Activated CD8-positive, alpha-beta memory T cell treated with anti-CD3 and anti-CD28 coated beads, Interleukin-2, amount 50 U/mL, for 1 hour (primary cell): ENCODE measurements around the gene ZDBF2.
"Not testable (repeated sequence)": the region's sequence is repeated elsewhere in the genome, so short reads cannot be mapped to it uniquely, and the experiment has no call there.

Experiments
- DNase-seq: peaks from one replicate; pipeline ENCODE4 v3.0.0-alpha.2; 2020; ENCODE audit errors: extremely low read depth

The ZDBF2 gene

DNA sequence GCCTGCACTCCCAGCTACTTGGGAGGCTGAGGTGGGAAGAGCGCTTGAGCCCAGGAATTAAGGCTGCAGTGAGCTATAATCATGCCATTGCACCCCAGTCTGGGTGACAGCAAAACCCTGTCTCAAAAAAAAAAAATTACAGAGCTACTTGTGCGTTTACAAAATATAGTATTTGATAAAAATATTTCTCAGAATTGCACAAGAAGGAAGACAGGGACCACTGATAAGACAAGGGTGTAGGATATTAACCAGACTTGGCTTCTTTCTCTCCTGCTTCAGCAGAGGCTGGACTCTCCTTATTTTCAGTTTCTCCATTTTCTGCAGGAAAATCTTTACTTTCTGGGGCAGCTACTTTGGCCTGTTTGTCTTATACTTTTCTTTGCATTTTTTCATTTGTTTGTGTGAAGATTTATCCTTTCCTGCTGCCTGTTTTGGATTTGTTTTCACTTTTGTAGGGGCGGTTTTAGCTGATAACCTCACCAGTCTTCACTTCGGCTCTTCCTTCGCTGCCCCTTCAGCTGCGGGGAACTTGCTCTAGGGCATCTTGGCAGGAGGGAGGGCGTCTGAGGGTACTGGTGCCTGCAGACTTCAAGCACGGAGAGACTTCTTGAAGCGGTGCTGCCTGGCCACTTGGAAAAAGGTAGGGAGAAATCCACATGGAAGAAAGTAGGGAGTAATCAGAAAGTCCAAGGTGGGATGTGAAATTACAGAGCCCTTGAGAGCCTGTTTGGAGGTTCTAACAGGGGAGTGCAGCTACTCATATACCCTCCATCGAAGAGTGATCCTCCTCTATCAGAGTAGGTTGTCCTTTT is 14.9 kb upstream of the ZDBF2 start:
- no peak for DNase-seq

DNA sequence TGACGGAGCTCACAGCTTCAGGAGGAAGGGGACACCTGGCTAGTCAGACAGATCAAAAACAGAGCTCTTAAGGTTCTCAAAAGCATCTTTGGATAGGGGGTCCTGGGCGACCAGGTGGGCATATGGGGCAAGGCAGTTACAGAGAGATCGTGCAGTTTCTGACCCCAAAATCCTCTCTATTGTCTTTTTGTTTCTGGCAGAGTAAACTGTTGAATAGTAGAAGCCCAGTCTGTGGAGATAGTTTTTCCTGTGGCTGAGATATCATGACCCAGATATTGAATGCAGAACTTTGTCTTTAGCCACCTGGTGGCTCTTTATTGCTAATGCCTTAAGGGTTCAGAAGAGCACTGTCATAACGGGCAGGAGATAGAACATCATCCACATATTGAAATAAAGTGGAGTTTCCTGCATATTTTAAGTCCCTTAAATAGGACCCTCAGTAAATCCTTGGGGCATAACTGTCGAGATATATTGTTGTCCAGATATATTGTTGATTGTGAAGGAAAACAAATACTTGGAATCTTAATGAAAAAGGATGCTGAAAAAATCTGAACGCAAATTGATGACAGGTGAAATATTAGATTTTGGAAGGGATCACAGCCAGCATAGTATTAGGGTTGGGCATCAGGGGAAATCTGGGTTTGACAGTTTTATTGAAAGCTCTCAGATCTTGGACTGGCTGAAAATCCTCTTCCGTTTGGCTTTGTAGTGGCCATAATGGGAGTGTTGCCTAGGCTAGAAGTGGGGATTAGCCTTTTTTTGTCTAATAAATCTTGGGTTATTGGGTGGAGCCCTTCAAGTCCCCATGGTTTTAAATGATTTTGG is 14.1 kb upstream of the ZDBF2 start:
- DNase-seq: no peak

DNA sequence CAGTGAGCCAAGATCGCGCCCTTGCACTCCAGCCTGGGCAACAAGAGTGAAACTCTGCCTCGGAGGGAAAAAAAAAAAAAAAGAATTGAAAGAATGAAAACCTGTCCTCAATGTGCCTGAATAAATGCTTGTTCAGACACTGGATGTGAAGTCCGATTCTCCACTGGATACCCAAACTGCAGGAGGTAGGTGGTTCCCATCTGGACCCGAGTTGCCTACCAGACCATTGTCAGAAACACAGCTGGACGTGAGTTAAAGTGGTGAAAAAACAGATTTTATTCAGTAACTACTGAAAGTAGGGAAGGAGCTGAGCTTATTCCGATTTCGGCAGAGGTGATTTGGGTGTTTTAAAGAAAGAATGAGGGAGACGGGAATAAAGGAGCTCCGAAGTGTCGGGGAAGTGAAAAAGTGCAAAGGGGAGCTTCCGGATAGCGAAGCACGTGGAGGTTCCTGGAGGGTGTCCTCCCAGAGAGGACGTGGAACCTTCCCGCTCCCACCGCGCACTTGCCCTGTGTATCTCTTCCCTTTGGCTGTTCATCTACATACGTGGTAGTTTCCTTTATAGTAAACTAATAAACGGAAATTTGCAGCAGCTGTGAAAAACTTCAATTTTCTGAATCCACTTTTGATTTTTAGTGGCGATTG is 10.4 kb upstream of the ZDBF2 start:
- no peak for DNase-seq

DNA sequence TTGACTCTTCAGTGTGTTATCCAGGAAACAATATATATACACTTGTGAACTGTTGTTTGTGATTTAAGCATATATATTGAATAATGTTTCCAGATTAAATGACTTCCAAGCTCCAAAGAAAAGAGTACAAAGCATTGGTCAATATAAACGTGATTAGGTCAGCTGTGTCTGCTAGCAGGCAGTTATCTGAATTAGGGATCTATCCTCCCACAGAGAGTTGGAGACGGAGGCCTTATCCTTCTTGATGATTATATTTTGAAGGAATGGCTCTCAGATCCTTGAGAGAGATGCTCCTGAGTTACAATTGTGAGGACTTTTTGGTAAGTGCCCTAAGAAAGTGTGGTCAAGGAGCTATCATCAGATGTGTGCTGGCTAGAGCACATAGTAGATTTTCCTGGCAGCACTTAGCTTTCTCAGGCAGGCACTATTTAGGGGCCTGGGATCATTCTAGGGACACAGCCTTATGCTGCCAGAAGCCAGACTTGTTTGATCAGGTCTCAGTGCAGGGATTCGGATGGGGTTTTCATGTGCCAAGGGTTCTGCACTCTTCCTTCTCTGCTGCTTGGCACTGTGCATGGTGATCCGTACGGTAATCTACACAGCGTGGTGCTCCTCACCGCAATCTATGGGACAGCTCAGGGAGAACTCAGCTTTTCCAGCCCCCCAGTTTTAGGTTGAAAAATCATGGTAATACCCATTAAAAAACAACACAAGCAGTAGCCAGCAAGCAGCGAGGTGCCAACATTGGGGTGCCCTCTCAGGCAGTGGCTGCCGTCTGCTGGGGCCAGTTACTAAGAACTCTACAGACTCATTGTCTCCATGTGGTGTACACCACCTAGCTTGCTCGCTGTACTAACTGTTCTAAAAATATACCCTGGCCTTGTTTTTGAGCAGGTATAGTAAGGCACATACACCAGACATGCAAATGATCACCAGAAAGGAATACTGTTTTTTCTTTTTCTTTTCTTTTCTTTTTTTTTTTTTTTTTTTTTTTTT is 8.0 kb upstream of the ZDBF2 start:
- no peak for DNase-seq

DNA sequence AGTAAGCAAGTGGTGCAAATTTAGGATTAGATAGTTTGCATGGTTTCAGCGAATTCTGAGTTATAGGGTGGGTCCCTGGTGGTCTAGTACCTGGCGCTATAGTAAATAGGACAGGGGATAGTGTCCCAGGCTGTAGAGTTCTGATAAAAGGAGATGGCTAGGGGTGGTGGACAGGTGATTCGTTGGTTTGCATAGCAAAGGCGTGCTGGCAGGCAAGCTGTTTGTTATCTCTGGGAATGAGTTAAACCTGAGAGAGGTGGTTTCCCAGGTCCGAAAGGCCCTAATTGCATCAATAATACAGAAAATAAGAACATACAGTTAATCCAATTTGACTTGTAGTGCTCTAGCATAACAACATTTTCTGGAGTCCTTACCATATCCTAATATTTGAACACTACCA is 6.9 kb upstream of the ZDBF2 start:
- DNase-seq: no peak

DNA sequence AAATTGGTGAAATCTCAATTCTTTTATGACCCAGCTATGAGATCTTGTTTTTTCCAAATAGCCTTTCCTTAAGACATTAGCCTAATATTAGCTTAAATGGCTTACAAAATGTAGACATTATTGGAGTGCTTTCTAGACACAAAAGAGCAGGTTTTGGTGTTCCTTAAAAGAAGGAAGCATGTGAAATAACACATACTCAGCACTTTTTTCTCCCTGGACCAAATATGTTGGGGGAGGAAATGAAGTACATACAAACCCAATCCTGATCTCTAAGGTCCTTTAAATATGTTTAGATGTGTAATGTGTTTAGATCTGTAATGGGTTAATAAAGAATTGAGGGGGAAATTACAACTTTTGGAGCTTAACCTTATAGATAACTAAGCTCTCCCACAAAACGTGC is 3.4 kb upstream of the ZDBF2 start:
- DNase-seq: no peak

DNA sequence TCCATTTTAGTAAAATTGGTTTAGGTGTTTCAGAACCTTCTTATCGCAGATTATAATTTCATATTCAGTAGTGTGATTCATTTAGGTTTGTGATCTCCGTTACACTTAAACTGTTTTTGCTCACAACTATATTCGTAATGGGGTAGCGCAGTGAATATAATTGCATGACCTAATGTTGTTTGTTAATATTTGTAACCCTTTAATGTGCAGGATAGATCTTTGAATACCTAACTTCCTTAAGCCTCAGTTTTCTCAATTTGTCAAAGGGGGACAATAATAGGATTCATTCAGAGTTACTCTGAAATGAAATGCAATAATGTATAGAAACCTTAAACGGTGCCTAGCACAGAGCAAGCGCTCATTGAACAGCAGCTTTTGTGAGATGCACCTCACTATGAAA is 558 bp upstream of the ZDBF2 start:
- DNase-seq: no peak

DNA sequence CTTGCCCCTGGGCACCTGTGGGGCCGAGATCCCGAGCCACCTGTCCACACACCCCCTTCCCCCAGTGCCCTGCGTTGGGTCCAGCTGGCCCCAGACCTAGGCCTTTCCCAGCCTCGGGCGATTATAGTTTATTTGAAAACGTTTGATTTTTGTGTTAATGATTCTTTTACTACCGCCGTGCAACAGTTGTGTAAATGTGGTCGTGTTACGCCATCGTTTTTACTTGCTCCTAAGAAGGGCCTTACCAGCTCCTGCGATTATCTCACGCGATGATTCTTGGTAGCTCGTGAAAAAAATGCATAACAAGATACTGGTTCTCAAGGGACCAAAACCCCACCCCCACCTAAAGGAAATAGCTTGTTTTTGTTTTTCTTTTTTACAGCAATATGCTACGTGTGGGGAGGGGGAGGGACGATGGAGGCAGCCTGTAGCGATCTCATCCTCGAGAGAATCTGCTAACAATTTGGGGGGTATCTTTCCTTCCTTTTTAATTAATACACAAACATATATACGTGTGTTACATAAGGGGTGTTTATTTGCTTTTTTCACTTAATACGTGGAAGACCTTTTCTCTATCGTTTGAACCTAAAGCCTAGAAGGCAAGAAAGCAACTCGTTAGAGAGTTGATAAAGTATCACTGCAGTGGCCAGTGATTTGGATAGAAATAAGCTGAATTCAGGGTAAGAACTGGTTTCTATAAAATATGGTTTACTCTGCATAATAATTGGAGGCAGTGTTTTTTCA is 1.0 kb downstream of the ZDBF2 start:
- DNase-seq: no peak

DNA sequence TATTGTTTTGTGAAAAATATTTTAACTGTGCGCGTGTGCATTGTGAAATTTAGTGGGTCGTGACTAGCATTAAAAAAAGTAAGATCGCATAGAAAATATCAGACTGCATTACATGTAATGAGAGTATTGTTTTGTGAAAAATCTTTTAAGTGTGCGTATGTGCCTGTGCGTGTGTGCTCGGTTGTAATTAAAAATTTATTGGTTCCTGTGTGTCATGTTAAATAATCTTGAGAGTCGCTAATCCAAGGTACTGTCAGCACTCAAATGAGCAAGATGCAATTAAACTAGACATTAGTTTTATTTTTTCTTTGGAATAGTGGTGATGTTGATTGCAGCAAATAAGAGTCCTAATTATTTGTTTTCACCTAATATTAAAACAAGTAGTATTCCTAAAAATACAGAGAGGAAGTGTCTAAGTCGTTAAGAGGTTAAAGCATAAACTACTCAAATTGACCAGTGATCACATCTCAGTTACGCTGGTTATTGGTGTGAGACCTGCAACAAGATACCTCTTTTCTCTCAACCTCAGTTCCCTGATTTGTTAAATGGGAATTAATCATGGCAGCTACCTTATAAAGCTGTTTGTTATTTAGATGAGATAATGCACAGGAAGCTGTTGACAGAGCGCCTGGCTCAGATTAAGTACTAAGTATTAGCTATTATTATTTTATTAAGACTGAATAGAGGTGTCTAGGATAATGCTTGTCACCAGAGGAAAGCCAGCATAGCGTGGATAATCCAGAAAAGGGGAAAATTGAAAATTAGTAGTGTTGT is 1.9 kb downstream of the ZDBF2 start:
- DNase-seq: no peak

DNA sequence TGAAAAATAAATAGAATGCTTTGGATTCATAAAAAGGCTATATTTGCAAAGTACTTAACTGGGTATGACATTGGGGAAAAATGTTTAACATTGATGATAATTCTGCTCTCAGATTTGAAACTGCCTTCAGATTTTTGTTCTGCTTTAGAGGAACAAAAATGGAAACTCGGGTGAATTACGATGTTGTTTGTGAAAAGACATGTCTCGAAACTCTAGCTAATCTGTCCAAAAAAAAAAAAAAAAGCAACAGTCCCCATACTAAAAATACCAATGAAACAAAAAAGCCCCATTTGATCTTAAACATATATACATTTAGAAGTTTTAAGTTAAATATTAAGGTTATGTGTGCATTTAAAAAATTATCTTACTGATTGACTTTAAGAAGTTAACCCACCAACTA is 3.0 kb downstream of the ZDBF2 start:
- no peak for DNase-seq

DNA sequence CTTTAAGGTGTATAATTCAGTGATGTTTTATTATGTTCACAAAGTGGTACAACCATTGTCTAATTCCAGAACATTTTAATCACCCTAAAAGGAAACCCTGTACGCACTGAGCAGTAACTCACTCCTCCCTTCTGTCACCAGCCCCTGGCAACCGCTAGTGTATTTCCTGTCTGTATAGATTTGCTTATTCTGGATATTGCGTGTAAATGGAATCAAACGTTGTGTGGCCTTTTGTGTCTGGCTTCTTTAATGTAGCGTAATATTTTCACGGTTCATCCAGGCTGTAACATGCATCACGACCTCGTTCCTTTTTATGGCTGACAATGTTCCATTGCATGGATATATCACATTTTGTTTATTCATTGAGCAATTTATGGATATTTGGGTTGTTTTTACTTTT is 8.3 kb downstream of the ZDBF2 start:
- no peak for DNase-seq

DNA sequence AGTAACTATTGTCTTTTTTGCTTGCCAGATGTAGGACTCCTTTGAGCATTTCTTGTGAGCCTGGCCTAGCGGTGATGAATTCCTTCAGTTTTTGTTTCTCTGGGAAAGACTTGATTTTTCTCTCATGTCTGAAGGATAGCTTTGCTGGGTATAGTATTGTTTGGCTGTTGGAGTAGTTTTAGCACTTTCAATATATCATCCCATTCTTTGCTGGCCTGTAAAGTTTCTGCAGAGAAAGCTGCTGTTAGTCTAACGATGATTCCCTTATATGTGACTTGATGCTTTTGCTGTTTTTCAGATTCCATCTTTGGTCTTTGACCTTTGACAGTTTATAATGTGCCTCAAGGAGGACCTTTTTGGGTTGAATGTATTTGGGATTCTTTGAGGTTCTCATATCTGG is 12.7 kb downstream of the ZDBF2 start:
- DNase-seq: no peak

DNA sequence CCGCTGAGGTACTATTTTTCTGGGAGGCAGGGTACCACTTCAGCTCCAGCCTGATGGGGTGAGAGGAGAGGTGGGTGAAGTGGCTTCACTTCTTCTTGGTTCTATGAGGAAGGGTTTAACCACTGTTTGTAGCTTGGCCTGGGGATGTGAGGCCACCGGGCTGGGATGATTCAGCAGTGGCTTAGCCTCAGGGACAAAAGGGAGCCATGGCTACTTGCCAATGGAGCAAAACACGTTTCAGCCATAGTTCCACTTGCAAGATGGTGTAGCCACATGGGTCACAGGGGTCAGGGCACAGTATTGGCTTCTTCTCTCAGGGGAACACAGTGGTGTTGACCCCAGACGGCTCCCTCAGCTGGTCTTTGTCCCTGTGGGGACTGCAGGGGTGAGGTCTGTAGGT is 14.9 kb downstream of the ZDBF2 start:
- DNase-seq: no peak

DNA sequence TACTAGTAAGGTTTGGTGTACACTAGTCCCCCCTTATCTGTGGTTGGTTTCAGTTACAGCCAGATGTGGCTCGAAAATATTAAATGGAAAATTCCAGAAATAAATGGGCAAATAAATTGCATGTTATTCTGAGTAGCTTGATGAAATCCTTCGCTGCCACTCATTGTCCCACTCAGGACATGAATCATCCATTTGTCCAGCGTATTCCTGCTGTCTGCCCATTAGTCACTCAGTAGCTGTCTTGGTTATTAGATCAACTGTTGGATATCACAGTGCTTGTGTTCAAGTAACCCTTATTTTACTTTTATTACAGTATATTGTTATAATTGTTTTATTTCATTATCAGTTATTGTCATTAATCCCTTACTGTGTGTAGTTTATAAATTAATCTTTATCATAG is 21.7 kb downstream of the ZDBF2 start:
- no peak for DNase-seq

DNA sequence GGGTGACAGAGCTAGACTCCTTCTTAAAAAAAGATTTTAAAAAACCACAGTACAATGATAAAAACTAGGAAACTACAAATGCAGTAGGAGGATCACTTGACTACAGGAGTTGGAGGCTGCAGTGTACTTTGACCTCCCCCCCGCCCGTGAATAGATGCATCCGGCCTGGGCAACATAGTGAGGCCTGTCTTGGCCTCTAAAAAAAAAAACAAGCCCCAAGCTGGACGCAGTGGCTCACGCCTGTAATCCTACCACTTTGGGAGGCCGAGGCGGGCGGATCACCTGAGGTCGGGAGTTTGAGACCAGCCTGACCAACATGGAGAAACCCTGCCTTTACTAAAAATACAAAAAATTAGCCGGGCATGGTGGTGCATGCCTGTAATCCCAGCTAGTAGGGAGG is 25.1 kb downstream of the ZDBF2 start:
- DNase-seq: not testable (repeated sequence)

DNA sequence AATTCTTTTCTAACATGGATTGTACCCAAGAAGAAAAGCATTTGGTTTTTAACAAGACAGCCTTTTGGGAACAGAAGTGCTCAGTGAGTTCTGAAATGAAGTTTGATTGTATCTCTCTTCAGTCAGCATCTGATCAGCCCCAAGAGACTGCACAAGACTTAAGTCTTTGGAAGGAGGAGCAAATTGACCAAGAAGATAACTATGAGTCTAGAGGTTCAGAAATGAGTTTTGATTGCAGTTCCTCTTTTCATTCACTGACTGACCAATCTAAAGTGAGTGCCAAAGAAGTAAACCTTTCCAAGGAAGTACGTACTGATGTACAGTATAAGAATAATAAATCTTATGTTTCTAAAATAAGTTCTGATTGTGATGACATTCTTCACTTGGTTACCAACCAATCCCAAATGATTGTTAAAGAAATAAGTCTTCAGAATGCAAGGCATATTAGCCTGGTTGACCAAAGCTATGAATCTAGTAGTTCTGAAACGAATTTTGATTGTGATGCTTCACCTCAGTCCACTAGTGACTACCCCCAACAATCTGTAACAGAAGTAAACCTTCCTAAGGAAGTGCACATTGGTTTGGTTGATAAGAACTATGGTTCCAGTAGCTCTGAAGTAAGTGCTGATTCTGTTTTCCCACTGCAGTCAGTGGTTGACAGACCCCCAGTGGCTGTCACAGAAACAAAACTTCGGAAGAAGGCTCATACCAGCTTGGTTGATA is 31.2 kb downstream of the ZDBF2 start:
- no peak for DNase-seq

DNA sequence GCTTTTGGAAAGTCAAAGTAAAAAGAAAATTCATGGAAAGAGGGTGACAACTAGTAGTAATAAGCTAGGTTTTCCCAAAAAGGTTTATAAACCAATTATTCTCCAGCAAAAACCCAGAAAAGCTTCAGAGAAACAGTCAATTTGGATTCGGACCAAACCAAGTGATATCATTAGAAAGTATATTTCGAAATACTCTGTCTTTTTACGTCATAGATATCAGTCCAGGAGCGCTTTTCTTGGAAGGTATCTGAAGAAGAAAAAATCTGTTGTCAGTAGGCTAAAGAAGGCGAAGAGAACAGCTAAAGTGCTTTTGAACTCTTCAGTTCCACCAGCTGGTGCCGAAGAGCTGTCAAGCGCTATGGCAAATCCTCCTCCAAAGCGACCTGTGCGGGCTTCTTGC is 36.6 kb downstream of the ZDBF2 start:
- DNase-seq: no peak

DNA sequence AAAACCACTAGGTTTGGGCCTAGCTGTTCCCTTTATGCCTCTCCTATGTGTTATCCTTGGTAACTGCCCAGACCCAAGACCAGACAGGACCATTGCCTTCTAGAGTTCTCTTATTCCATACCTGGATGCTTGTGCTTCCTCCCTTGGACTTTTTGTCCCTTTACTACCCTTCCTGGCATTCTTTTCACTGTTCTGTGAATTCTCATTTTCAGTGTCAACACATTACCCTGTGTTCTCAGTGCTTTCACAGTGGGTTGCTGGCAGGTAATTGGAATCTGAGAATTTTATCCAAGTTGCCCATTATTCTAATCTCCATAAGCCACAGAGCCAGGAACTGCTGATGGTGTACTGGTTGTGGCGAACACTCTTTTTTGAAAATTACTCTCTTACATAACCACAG is 41.7 kb downstream of the ZDBF2 start:
- DNase-seq: no peak

DNA sequence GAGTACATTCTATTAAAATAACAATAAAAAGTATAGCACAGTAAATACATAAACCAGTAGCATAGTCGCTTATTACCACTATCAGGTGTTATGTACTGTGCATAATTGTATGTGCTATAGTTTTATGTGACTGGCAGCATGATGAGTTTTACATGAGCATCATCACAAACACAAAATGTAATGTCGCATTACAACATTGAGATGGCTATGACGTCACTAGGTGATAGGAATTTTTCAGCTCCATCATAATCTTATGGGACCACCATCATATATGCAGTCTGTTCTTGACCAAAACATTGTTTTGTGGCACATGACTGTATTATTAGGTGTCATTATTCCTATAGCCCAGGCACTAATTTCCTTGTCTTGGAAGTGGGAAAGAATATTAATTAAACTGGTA is 48.6 kb downstream of the ZDBF2 start:
- DNase-seq: no peak
